ENCODE data around the gene BCL2L12.
"Not testable (repeated sequence)": the region's sequence is repeated elsewhere in the genome, so short reads cannot be mapped to it uniquely, and the experiment has no call there.

The BCL2L12 gene

GRCh38 chr19:49718991-49719390 is 53.3 kb downstream of the BCL2L12 start:
- DNase-seq: no peak

- DNase-seq: not testable (repeated sequence)
These were observed 53.7 kb downstream of the BCL2L12 start for GRCh38 chr19:49719420-49719819.

Data from 8988T (cell line).